ENCODE results near the gene TRAPPC12. TPM values are rescaled to one million over a fixed set of nuclear protein-coding genes. Genes with fewer than 3 reads are reported as not detected.
"Not testable (repeated sequence)": the region's sequence is repeated elsewhere in the genome, so short reads cannot be mapped to it uniquely, and the experiment has no call there.

TRAPPC12 gene
- total RNA-seq, 2 experiments from 2014 or later, result 44.3 to 45.8 TPM

GRCh38 chr2:3445891-3446290 is 66.4 kb downstream of the TRAPPC12 start:
- Mint-ChIP-seq H3K36me3 (ENCODE audit: low read depth) (peaks cover 16% of the 10 kb centered on the region), H3K27me3 (ENCODE audit: low read depth) (no peaks in the 10 kb centered on the region), H3K27ac (no peak overlapping the region), H3K9me3 (no peaks in the 10 kb centered on the region), H3K4me3 (no peak overlapping the region), H3K4me1 (ENCODE audit: low read depth) (peaks cover 4% of the 10 kb centered on the region)
- CTCF ChIA-PET, result interaction anchor here (2.6 kb wide), 1 partner anchor 22 kb away, joined by 7 read pairs; no protein-coding TSS in a partner anchor
- intact Hi-C loops (cut with micrococcal nuclease), result no loop called here
- DNase-seq, result no peak

GRCh38 chr2:3446381-3446780 is 66.9 kb downstream of the TRAPPC12 start:
- no peaks in the 10 kb centered on the region for H3K27me3 Mint-ChIP-seq (ENCODE audit: low read depth)
- CTCF ChIA-PET, result interaction anchor here (2.6 kb wide), 1 partner anchor 22 kb away, joined by 7 read pairs; no protein-coding TSS in a partner anchor

GRCh38 chr2:3447186-3447585 is 67.7 kb downstream of the TRAPPC12 start:
- DNase-seq; H3K4me1 Mint-ChIP-seq (ENCODE audit: low read depth); H3K9me3 Mint-ChIP-seq; H3K27me3 Mint-ChIP-seq (ENCODE audit: low read depth); intact Hi-C loops (cut with micrococcal nuclease); H3K4me3 Mint-ChIP-seq; H3K27ac Mint-ChIP-seq: not testable (repeated sequence)
- CTCF ChIA-PET, result interaction anchor here (2.6 kb wide), 1 partner anchor 23 kb away, joined by 7 read pairs; no protein-coding TSS in a partner anchor
- H3K36me3 Mint-ChIP-seq (ENCODE audit: low read depth), result peaks cover 22% of the 10 kb centered on the region

More at GRCh38 chr2:3446381-3446780, 66.9 kb downstream of the TRAPPC12 start:
- Mint-ChIP-seq H3K4me1 (ENCODE audit: low read depth) (peaks cover under 1% of the 10 kb centered on the region), H3K4me3 (no peak overlapping the region), H3K9me3 (no peaks in the 10 kb centered on the region), H3K27ac (no peak overlapping the region), H3K36me3 (ENCODE audit: low read depth) (peaks cover 19% of the 10 kb centered on the region)
- intact Hi-C loops (cut with micrococcal nuclease), result no loop called here
- DNase-seq, result no peak

- no peak overlapping the region for H3K27ac Mint-ChIP-seq
- H3K36me3 Mint-ChIP-seq (ENCODE audit: low read depth), result peaks cover 22% of the 10 kb centered on the region
These were observed 68.4 kb downstream of the TRAPPC12 start for GRCh38 chr2:3447789-3448317.

GRCh38 chr2:3448441-3448911 is 69.0 kb downstream of the TRAPPC12 start:
- H3K27ac Mint-ChIP-seq; H3K27me3 Mint-ChIP-seq (ENCODE audit: low read depth); H3K4me1 Mint-ChIP-seq (ENCODE audit: low read depth); H3K9me3 Mint-ChIP-seq; intact Hi-C loops (cut with micrococcal nuclease); H3K4me3 Mint-ChIP-seq; DNase-seq: not testable (repeated sequence)
- CTCF ChIA-PET, result interaction anchor here (0.9 to 1.0 kb wide), 3 partner anchors 14 to 49 kb away, joined by 3 to 4 read pairs (median 3); no protein-coding TSS in a partner anchor
- H3K36me3 Mint-ChIP-seq (ENCODE audit: low read depth), result peaks cover 22% of the 10 kb centered on the region

More at GRCh38 chr2:3447789-3448317, 68.4 kb downstream of the TRAPPC12 start:
- intact Hi-C loops (cut with micrococcal nuclease), result no loop called here
- H3K9me3 Mint-ChIP-seq, result no peaks in the 10 kb centered on the region
- H3K4me3 Mint-ChIP-seq, result no peak overlapping the region
- no peaks in the 10 kb centered on the region for H3K27me3 Mint-ChIP-seq (ENCODE audit: low read depth)
- DNase-seq, result no peak
- H3K4me1 Mint-ChIP-seq (ENCODE audit: low read depth), result no peaks in the 10 kb centered on the region
- CTCF ChIA-PET, result interaction anchor here (1.0 to 2.6 kb wide), 2 partner anchors 14 to 24 kb away, joined by 3 to 7 read pairs; no protein-coding TSS in a partner anchor

GRCh38 chr2:3449086-3449485 is 69.6 kb downstream of the TRAPPC12 start:
- intact Hi-C loops (cut with micrococcal nuclease), result no loop called here
- Mint-ChIP-seq H3K4me3 (no peak overlapping the region), H3K36me3 (ENCODE audit: low read depth) (peaks cover 22% of the 10 kb centered on the region), H3K27me3 (ENCODE audit: low read depth) (no peaks in the 10 kb centered on the region), H3K27ac (no peak overlapping the region), H3K9me3 (no peaks in the 10 kb centered on the region), H3K4me1 (ENCODE audit: low read depth) (no peaks in the 10 kb centered on the region)
- CTCF ChIA-PET, result interaction anchor here (0.9 to 1.0 kb wide), 2 partner anchors 13 to 48 kb away, joined by 3 to 4 read pairs; no protein-coding TSS in a partner anchor
- DNase-seq, result no peak

GRCh38 chr2:3449936-3450335 is 70.4 kb downstream of the TRAPPC12 start:
- no peaks in the 10 kb centered on the region for H3K4me1 Mint-ChIP-seq (ENCODE audit: low read depth)
- no peaks in the 10 kb centered on the region for H3K27me3 Mint-ChIP-seq (ENCODE audit: low read depth)
- no peaks in the 10 kb centered on the region for H3K9me3 Mint-ChIP-seq
- no peak overlapping the region for H3K4me3 Mint-ChIP-seq
- H3K27ac Mint-ChIP-seq, result no peak overlapping the region
- H3K36me3 Mint-ChIP-seq (ENCODE audit: low read depth), result peaks cover 22% of the 10 kb centered on the region
- CTCF ChIA-PET, result no interaction called here
- intact Hi-C loops (cut with micrococcal nuclease), result no loop called here
- no peak for DNase-seq

- no peak overlapping the region for H3K27ac Mint-ChIP-seq
- no peaks in the 10 kb centered on the region for H3K9me3 Mint-ChIP-seq
- no peaks in the 10 kb centered on the region for H3K4me1 Mint-ChIP-seq (ENCODE audit: low read depth)
- peaks cover 20% of the 10 kb centered on the region for H3K36me3 Mint-ChIP-seq (ENCODE audit: low read depth)
- H3K4me3 Mint-ChIP-seq, result no peak overlapping the region
- intact Hi-C loops (cut with micrococcal nuclease), result no loop called here
- H3K27me3 Mint-ChIP-seq (ENCODE audit: low read depth), result no peaks in the 10 kb centered on the region
- CTCF ChIA-PET, result no interaction called here
- DNase-seq, result no peak
These were observed 71.0 kb downstream of the TRAPPC12 start for GRCh38 chr2:3450385-3451010.

GRCh38 chr2:3451169-3451568 is 71.7 kb downstream of the TRAPPC12 start:
- Mint-ChIP-seq H3K27ac (no peak overlapping the region), H3K36me3 (ENCODE audit: low read depth) (peaks cover 18% of the 10 kb centered on the region), H3K9me3 (no peaks in the 10 kb centered on the region), H3K4me3 (no peak overlapping the region), H3K27me3 (ENCODE audit: low read depth) (no peaks in the 10 kb centered on the region), H3K4me1 (ENCODE audit: low read depth) (no peaks in the 10 kb centered on the region)
- no peak for DNase-seq
- intact Hi-C loops (cut with micrococcal nuclease), result no loop called here
- CTCF ChIA-PET, result interaction anchor here (2.2 kb wide), 1 partner anchor 10 kb away, joined by 8 read pairs; no protein-coding TSS in a partner anchor

GRCh38 chr2:3451926-3452671 is 72.6 kb downstream of the TRAPPC12 start:
- CTCF ChIA-PET, result interaction anchor here (2.2 kb wide), 1 partner anchor 9 kb away, joined by 8 read pairs; no protein-coding TSS in a partner anchor
- Mint-ChIP-seq H3K36me3 (ENCODE audit: low read depth) (peaks cover 19% of the 10 kb centered on the region), H3K27me3 (ENCODE audit: low read depth) (no peaks in the 10 kb centered on the region), H3K4me3 (no peak overlapping the region), H3K9me3 (no peaks in the 10 kb centered on the region), H3K27ac (no peak overlapping the region), H3K4me1 (ENCODE audit: low read depth) (no peaks in the 10 kb centered on the region)
- intact Hi-C loops (cut with micrococcal nuclease), result no loop called here
- DNase-seq, result no peak

GRCh38 chr2:3453190-3453999 is 73.9 kb downstream of the TRAPPC12 start:
- CTCF ChIA-PET, result interaction anchor here (0.6 to 2.2 kb wide), 4 partner anchors 8 to 30 kb away, joined by 3 to 8 read pairs (median 4); no protein-coding TSS in a partner anchor
- H3K9me3 Mint-ChIP-seq, result no peaks in the 10 kb centered on the region
- intact Hi-C loops (cut with micrococcal nuclease), result no loop called here
- no peak overlapping the region for H3K27ac Mint-ChIP-seq
- no peaks in the 10 kb centered on the region for H3K27me3 Mint-ChIP-seq (ENCODE audit: low read depth)
- no peak overlapping the region for H3K4me3 Mint-ChIP-seq
- H3K36me3 Mint-ChIP-seq (ENCODE audit: low read depth), result peaks cover 18% of the 10 kb centered on the region
- no peak for DNase-seq
- no peaks in the 10 kb centered on the region for H3K4me1 Mint-ChIP-seq (ENCODE audit: low read depth)

GRCh38 chr2:3454005-3454404 is 74.5 kb downstream of the TRAPPC12 start:
- H3K4me1 Mint-ChIP-seq (ENCODE audit: low read depth); intact Hi-C loops (cut with micrococcal nuclease); H3K9me3 Mint-ChIP-seq; H3K27ac Mint-ChIP-seq; CTCF ChIA-PET; DNase-seq; H3K27me3 Mint-ChIP-seq (ENCODE audit: low read depth); H3K4me3 Mint-ChIP-seq: not testable (repeated sequence)
- peaks cover 20% of the 10 kb centered on the region for H3K36me3 Mint-ChIP-seq (ENCODE audit: low read depth)

Data from activated naive CD4-positive, alpha-beta T cell treated with anti-CD3 and anti-CD28 coated beads for 36 hours (primary cell).